Measurements from ENCODE around the gene UBE3D. TPM values are rescaled to one million over a fixed set of nuclear protein-coding genes. Genes with fewer than 3 reads are reported as not detected.
"Not testable (repeated sequence)": the region's sequence is repeated elsewhere in the genome, so short reads cannot be mapped to it uniquely, and the experiment has no call there.

Gene UBE3D
- polyA plus RNA-seq, 3 donors, result 8.0 to 10.3 (median 9.2) TPM

- DNase-seq (ENCODE audit: low read depth in 3 of 3, low spot score in 2 of 3), result peak in 2 of 3 donors; percentile 27 to 36
Measured at GRCh38 chr6:83055366-83055964, 10.2 kb downstream of the UBE3D start.

GRCh38 chr6:83053678-83054077 is 12.0 kb downstream of the UBE3D start:
- no peak for DNase-seq (ENCODE audit: low read depth in 3 of 3, low spot score in 2 of 3)

GRCh38 chr6:83051377-83052172 is 14.1 kb downstream of the UBE3D start:
- no peak for DNase-seq (ENCODE audit: low read depth in 3 of 3, low spot score in 2 of 3)

- DNase-seq (ENCODE audit: low read depth in 3 of 3, low spot score in 2 of 3), result no peak
Measured at GRCh38 chr6:83047065-83047754, 18.4 kb downstream of the UBE3D start.

- DNase-seq (ENCODE audit: low read depth in 3 of 3, low spot score in 2 of 3), result no peak
Measured at GRCh38 chr6:83044091-83044768, 21.4 kb downstream of the UBE3D start.

GRCh38 chr6:83042467-83043053 is 23.1 kb downstream of the UBE3D start:
- DNase-seq (ENCODE audit: low read depth in 3 of 3, low spot score in 2 of 3), result no peak

- no peak for DNase-seq (ENCODE audit: low read depth in 3 of 3, low spot score in 2 of 3)
Measured at GRCh38 chr6:83038246-83038645, 27.4 kb downstream of the UBE3D start.

- DNase-seq (ENCODE audit: low read depth in 3 of 3, low spot score in 2 of 3), result no peak
Measured at GRCh38 chr6:83031689-83032088, 34.0 kb downstream of the UBE3D start.

GRCh38 chr6:83019741-83020140 is 45.9 kb downstream of the UBE3D start:
- no peak for DNase-seq (ENCODE audit: low read depth in 3 of 3, low spot score in 2 of 3)

- not testable (repeated sequence) for DNase-seq (ENCODE audit: low read depth in 3 of 3, low spot score in 2 of 3)
Measured at GRCh38 chr6:83011131-83011530, 54.5 kb downstream of the UBE3D start.

- DNase-seq (ENCODE audit: low read depth in 3 of 3, low spot score in 2 of 3), result no peak
Measured at GRCh38 chr6:83008626-83009025, 57.0 kb downstream of the UBE3D start.

GRCh38 chr6:83006270-83006905 is 59.3 kb downstream of the UBE3D start:
- DNase-seq (ENCODE audit: low read depth in 3 of 3, low spot score in 2 of 3), result no peak

GRCh38 chr6:82996156-82996555 is 69.5 kb downstream of the UBE3D start:
- DNase-seq (ENCODE audit: low read depth in 3 of 3, low spot score in 2 of 3), result no peak

- DNase-seq (ENCODE audit: low read depth in 3 of 3, low spot score in 2 of 3), result no peak
Measured at GRCh38 chr6:82995066-82995465, 70.6 kb downstream of the UBE3D start.

GRCh38 chr6:82989736-82990290 is 75.8 kb downstream of the UBE3D start:
- DNase-seq (ENCODE audit: low read depth in 3 of 3, low spot score in 2 of 3), result no peak

- peak in 1 of 3 donors; percentile 16 for DNase-seq (ENCODE audit: low read depth in 3 of 3, low spot score in 2 of 3)
Measured at GRCh38 chr6:82988930-82989351, 76.7 kb downstream of the UBE3D start.

GRCh38 chr6:82987951-82988350 is 77.7 kb downstream of the UBE3D start:
- no peak for DNase-seq (ENCODE audit: low read depth in 3 of 3, low spot score in 2 of 3)

GRCh38 chr6:82987416-82987815 is 78.2 kb downstream of the UBE3D start:
- no peak for DNase-seq (ENCODE audit: low read depth in 3 of 3, low spot score in 2 of 3)

- no peak for DNase-seq (ENCODE audit: low read depth in 3 of 3, low spot score in 2 of 3)
Measured at GRCh38 chr6:82984720-82985119, 80.9 kb downstream of the UBE3D start.

GRCh38 chr6:82980086-82980485 is 85.6 kb downstream of the UBE3D start:
- no peak for DNase-seq (ENCODE audit: low read depth in 3 of 3, low spot score in 2 of 3)

Measured in right renal cortex interstitium (tissue), 3 donors.